Measurements from ENCODE around the gene MGMT. TPM values are rescaled to one million over a fixed set of nuclear protein-coding genes. Genes with fewer than 3 reads are reported as not detected.

The MGMT gene
- total and polyA plus RNA-seq, 4 donors = 28.2 to 79.1 (median 46.0) TPM

DNA sequence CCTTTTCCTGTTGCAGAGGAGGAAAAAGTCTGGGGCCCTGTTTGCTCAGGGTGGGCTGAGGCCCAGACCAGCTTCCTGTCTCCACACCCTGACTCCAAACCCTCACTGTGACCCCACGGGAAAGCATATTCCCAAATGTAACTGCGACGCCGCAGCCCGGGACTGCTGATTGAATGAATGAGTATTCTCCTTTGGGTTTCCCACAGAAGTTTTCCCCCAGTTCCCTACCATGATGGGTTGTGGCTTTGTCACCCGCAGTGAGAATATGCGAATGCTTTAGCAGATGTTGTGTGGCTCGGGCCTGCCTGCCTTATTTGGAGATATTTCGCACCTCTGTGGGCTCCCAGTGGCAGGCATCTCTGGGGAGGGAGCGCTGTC, 50.6 kb downstream of the MGMT start:
- WGBS = 93% methylated on average over 10 of the region's 10 CpGs
- H3K27me3 ChIP-seq (ENCODE audit: control insufficient read depth in 4 of 4, insufficient read depth in 4 of 4, low read length in 3 of 4) = no peaks in the 10 kb centered on the region
- H3K4me3 ChIP-seq (ENCODE audit: low read depth in 1 of 3, low read length in 3 of 3) = no peak overlapping the region
- H3K4me1 ChIP-seq (ENCODE audit: control insufficient read depth in 4 of 4, insufficient read depth in 4 of 4, low read length in 3 of 4) = peaks cover 0 to 10% (median 4%) of the 10 kb centered on the region in 4 donors
- TF ChIP-seq, protein P1, sequence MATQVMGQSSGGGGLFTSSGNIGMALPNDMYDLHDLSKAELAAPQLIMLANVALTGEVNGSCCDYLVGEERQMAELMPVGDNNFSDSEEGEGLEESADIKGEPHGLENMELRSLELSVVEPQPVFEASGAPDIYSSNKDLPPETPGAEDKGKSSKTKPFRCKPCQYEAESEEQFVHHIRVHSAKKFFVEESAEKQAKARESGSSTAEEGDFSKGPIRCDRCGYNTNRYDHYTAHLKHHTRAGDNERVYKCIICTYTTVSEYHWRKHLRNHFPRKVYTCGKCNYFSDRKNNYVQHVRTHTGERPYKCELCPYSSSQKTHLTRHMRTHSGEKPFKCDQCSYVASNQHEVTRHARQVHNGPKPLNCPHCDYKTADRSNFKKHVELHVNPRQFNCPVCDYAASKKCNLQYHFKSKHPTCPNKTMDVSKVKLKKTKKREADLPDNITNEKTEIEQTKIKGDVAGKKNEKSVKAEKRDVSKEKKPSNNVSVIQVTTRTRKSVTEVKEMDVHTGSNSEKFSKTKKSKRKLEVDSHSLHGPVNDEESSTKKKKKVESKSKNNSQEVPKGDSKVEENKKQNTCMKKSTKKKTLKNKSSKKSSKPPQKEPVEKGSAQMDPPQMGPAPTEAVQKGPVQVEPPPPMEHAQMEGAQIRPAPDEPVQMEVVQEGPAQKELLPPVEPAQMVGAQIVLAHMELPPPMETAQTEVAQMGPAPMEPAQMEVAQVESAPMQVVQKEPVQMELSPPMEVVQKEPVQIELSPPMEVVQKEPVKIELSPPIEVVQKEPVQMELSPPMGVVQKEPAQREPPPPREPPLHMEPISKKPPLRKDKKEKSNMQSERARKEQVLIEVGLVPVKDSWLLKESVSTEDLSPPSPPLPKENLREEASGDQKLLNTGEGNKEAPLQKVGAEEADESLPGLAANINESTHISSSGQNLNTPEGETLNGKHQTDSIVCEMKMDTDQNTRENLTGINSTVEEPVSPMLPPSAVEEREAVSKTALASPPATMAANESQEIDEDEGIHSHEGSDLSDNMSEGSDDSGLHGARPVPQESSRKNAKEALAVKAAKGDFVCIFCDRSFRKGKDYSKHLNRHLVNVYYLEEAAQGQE (IDR thresholded peaks at IDR 0.05) = no peak
- TF ChIP-seq FOXA1 (IDR thresholded peaks at IDR 0.05) (no peak), FOXA2 (IDR thresholded peaks at IDR 0.05) (no peak), TAF1 (conservative IDR thresholded peaks at IDR 0.05) (no peak), NR2F2 (IDR thresholded peaks at IDR 0.05) (no peak), RXRA (IDR thresholded peaks at IDR 0.05) (no peak), EGR1 (IDR thresholded peaks at IDR 0.05; ENCODE audit: low read depth in 2 of 2) (no peak), YY1 (IDR thresholded peaks at IDR 0.05) (no peak)
- TF ChIP-seq, protein P2, sequence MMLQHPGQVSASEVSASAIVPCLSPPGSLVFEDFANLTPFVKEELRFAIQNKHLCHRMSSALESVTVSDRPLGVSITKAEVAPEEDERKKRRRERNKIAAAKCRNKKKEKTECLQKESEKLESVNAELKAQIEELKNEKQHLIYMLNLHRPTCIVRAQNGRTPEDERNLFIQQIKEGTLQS (IDR thresholded peaks at IDR 0.05) = no peak
- TF ChIP-seq, protein P3, sequence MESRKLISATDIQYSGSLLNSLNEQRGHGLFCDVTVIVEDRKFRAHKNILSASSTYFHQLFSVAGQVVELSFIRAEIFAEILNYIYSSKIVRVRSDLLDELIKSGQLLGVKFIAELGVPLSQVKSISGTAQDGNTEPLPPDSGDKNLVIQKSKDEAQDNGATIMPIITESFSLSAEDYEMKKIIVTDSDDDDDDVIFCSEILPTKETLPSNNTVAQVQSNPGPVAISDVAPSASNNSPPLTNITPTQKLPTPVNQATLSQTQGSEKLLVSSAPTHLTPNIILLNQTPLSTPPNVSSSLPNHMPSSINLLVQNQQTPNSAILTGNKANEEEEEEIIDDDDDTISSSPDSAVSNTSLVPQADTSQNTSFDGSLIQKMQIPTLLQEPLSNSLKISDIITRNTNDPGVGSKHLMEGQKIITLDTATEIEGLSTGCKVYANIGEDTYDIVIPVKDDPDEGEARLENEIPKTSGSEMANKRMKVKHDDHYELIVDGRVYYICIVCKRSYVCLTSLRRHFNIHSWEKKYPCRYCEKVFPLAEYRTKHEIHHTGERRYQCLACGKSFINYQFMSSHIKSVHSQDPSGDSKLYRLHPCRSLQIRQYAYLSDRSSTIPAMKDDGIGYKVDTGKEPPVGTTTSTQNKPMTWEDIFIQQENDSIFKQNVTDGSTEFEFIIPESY (IDR thresholded peaks at IDR 0.05) = no peak
- no peaks in the 10 kb centered on the region for H3K9me3 ChIP-seq (ENCODE audit: control insufficient read depth in 4 of 4, low read length in 3 of 4)
- no peak overlapping the region for H3K9ac ChIP-seq (ENCODE audit: low read depth in 1 of 2, low read length in 2 of 2)
- DNase-seq (ENCODE audit: low spot score) = no peak
- no peak overlapping the region for H3K27ac ChIP-seq (ENCODE audit: low read depth in 1 of 2, low read length in 2 of 2)
- H3K36me3 ChIP-seq (ENCODE audit: control insufficient read depth in 4 of 4, insufficient read depth in 3 of 4, low read depth in 1 of 4, low read length in 3 of 4) = no peaks in the 10 kb centered on the region

DNA sequence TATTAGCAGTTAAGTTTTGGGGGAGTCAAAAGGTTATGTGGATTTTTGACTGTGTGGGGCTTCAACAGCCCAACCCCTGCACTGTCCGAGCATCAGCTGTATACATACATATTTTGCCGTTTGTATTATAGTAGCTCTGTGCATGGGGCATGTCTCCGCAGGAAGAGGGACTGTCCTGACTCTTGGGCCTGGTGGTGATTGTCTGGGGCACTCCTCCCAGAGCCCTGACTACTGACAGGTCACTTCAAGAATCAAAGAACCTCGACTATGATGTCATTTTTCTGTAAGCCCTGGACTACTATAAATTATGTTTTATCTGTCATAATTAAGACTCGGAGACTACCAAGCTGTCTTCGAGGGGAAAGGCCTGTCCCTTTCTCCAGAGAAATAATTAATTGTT, 51.8 kb downstream of the MGMT start:
- DNase-seq (ENCODE audit: low spot score) = no peak
- H3K4me3 ChIP-seq (ENCODE audit: low read depth in 1 of 3, low read length in 3 of 3) = no peak overlapping the region
- TF ChIP-seq HNF4G (IDR thresholded peaks at IDR 0.05) (no peak), TAF1 (conservative IDR thresholded peaks at IDR 0.05) (no peak), RXRA (IDR thresholded peaks at IDR 0.05) (no peak), FOXA1 (IDR thresholded peaks at IDR 0.05) (no peak), RAD21 (IDR thresholded peaks at IDR 0.05) (no peak), HNF4A (conservative IDR thresholded peaks at IDR 0.05) (no peak), JUND (IDR thresholded peaks at IDR 0.05) (no peak), YY1 (IDR thresholded peaks at IDR 0.05) (no peak), GABPA (IDR thresholded peaks at IDR 0.05 in 1 of 2, conservative IDR thresholded peaks at IDR 0.05 in 1 of 2) (no peak)
- TF ChIP-seq, protein P4, sequence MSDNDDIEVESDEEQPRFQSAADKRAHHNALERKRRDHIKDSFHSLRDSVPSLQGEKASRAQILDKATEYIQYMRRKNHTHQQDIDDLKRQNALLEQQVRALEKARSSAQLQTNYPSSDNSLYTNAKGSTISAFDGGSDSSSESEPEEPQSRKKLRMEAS (IDR thresholded peaks at IDR 0.05) = no peak
- TF ChIP-seq, protein P5, sequence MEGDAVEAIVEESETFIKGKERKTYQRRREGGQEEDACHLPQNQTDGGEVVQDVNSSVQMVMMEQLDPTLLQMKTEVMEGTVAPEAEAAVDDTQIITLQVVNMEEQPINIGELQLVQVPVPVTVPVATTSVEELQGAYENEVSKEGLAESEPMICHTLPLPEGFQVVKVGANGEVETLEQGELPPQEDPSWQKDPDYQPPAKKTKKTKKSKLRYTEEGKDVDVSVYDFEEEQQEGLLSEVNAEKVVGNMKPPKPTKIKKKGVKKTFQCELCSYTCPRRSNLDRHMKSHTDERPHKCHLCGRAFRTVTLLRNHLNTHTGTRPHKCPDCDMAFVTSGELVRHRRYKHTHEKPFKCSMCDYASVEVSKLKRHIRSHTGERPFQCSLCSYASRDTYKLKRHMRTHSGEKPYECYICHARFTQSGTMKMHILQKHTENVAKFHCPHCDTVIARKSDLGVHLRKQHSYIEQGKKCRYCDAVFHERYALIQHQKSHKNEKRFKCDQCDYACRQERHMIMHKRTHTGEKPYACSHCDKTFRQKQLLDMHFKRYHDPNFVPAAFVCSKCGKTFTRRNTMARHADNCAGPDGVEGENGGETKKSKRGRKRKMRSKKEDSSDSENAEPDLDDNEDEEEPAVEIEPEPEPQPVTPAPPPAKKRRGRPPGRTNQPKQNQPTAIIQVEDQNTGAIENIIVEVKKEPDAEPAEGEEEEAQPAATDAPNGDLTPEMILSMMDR (IDR thresholded peaks at IDR 0.05; ENCODE audit: low read depth, low read length, missing input control) = no peak
- TF ChIP-seq, protein P3 (IDR thresholded peaks at IDR 0.05) = no peak
- TF ChIP-seq, protein P2 (IDR thresholded peaks at IDR 0.05) = no peak
- no peak overlapping the region for H3K27ac ChIP-seq (ENCODE audit: low read depth in 1 of 2, low read length in 2 of 2)
- H3K36me3 ChIP-seq (ENCODE audit: control insufficient read depth in 4 of 4, insufficient read depth in 3 of 4, low read depth in 1 of 4, low read length in 3 of 4) = no peaks in the 10 kb centered on the region
- WGBS = 77% methylated on average over 6 of the region's 6 CpGs
- no peaks in the 10 kb centered on the region for H3K9me3 ChIP-seq (ENCODE audit: control insufficient read depth in 4 of 4, low read length in 3 of 4)
- H3K9ac ChIP-seq (ENCODE audit: low read depth in 1 of 2, low read length in 2 of 2) = no peak overlapping the region
- peaks cover 0 to 10% (median 4%) of the 10 kb centered on the region in 4 donors for H3K4me1 ChIP-seq (ENCODE audit: control insufficient read depth in 4 of 4, insufficient read depth in 4 of 4, low read length in 3 of 4)
- no peaks in the 10 kb centered on the region for H3K27me3 ChIP-seq (ENCODE audit: control insufficient read depth in 4 of 4, insufficient read depth in 4 of 4, low read length in 3 of 4)

All from liver (tissue), 9 donors.